HG02678 (cell line): ENCODE results near the gene FABP3.
"Not testable (repeated sequence)": the region's sequence is repeated elsewhere in the genome, so short reads cannot be mapped to it uniquely, and the experiment has no call there.

Experiments used
- ATAC-seq: cut with Tn5 transposase; IDR thresholded peaks from one replicate; pipeline ENCODE4 v1.9.1; 2021; ENCODE audit warnings: mild to moderate bottlenecking, moderate library complexity; ENCODE audit not compliant: unreplicated experiment

Gene FABP3

GRCh38 chr1:31399976-31400375 lies 27.1 kb upstream of the FABP3 start:
- ATAC-seq: no peak

- ATAC-seq: no peak
Measured at GRCh38 chr1:31398246-31398645, 25.4 kb upstream of the FABP3 start.

DNA sequence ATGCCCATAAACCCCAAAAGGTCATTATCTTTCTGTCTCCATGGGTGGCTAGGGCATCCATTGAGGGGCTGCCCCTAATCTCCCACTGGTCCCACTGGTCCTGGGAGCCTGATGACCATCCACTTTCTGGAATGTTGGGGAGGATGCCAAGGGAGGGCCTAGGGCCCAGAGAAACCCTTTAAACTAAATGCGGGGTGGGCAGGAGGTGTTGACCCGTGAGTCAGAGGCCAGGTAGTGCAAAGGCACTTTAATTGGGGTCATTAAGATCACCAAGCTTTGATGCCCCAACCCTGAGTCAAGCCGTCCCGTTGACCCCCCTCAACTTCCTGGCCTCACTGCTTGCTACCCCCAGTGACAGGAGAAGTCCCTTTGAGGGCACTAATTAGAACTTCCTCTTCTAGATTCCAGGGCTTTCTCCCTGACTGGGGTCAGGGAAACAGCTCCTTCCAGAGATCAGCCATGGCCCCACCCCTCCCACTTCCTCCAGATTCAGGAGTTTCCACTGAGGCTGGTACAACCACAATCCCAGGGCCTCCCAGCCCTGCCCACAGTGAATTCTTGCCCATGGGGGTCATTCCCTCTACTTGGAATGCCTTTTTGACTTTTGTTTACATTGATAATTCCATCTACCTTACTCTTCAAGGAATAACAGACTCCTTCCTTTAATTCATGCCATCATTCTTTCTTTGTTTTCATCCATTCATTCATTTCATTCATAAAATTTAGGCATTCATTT lies 24.7 kb upstream of the FABP3 start:
- no peak for ATAC-seq

- ATAC-seq: no peak
Measured at GRCh38 chr1:31396633-31397351, 23.9 kb upstream of the FABP3 start.

DNA sequence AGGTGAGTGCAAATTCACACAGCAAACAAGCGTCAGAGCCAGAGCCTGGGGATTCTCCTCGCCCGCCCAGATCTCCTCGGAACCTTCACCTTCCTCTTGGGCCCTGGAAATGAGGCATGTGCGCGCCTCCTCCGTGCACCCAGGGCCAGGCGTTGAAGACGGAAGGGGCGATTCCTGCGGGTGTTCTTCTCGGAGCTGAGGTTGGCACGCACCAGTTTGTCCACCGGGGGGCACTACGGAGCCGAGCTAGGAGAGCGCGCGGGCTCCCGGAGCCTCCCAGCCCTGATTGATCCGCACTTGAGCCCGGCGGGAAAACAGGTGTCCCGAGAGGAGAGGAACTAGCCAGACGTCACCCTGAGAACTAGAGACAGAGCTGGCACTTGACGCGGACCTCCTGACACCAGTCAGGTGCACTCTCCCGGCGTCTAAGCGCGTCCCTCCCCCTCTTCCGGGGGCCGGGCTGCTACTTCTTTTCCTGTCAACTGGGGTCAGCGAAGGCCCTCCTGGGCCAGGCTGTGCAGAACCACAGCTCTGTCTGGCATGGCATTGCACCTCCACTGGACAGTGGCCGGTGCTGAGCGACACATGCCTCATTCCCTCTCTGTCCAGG lies 21.8 kb upstream of the FABP3 start:
- peak; percentile 69 for ATAC-seq

GRCh38 chr1:31393463-31393862 lies 20.6 kb upstream of the FABP3 start:
- no peak for ATAC-seq

DNA sequence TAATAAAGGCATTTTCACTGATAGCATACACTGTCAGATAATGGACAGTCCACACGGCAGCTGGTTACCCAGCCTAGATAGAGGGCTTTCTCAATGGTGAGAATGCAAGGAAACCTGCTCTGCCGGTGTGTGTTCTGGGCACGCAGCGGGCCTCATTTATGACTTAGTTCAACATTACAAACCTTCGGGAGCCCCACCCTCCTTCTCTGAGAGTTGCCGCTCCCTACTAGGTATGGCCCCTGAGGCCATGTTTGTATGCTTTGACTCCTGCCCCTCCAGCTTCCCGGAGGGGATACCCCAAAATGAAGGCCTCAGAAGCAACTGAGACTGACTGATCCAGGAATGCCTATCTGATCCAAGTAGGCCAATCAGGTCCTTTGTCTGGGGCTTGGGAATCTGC lies 17.2 kb upstream of the FABP3 start:
- ATAC-seq: no peak

DNA sequence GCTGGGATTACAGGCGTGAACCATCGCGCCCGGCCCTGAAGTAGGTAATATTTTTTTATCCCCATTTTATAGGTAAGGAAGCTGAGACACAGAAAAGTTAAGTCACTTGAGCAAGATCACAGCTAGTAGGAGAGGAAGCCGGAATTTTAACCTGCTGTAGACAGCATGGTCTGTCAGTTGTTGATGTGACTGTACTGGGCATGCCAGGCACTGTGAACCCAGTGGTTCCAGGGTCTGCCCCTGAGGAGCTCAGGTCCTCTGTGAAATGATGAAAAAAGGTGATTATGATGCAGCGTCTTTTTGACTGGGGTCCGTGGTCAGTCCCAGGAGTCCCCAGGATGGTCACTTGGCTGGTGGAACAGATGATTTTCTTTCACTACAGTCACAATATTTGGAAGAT lies 16.7 kb upstream of the FABP3 start:
- ATAC-seq: no peak

- no peak for ATAC-seq
Measured at GRCh38 chr1:31387612-31388011, 14.7 kb upstream of the FABP3 start.

DNA sequence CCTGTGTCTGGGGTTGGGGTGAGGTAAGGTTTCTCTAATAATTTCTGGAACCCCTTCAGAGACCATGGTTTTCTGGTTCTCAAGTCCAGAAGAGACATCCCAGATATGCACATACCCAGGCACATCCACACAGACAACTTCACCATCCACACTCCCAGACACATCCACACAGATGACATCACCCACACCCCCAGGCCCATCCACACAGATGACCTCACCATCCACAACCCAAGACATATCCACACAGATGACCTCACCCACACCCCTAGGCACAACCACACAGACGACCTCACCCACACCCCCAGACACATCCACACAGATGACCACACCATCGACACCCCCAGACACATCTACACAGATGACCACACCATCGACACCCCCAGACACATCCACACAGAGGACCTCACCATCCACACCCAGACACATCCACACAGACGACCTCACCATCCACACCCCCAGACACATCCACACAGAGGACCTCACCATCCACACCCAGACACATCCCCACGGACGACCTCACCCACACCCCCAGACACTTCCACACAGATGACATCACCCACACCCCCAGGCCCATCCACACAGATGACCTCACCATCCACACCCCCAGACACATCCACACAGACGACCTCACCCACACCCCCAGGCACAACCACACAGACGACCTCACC lies 13.8 kb upstream of the FABP3 start:
- not testable (repeated sequence) for ATAC-seq

DNA sequence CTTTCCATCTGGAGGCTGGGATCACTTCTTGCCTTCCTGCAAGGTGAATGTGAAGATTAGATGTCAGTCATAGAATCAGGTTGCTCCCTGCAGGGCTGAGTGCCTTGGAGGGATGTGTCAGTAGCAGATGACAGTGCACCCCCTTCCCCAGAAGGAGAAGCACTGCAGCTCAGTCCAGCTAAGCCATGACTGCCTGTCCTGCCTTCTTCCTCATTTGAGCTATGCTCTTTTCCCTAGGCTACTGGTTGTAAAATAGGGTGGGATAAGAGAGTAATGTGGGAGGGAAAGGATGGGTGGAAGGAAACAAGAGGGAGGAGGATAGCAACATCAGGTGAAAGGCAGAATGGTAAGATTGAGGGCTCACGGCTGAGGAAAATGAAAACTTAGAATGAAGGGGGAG lies 11.1 kb upstream of the FABP3 start:
- no peak for ATAC-seq

DNA sequence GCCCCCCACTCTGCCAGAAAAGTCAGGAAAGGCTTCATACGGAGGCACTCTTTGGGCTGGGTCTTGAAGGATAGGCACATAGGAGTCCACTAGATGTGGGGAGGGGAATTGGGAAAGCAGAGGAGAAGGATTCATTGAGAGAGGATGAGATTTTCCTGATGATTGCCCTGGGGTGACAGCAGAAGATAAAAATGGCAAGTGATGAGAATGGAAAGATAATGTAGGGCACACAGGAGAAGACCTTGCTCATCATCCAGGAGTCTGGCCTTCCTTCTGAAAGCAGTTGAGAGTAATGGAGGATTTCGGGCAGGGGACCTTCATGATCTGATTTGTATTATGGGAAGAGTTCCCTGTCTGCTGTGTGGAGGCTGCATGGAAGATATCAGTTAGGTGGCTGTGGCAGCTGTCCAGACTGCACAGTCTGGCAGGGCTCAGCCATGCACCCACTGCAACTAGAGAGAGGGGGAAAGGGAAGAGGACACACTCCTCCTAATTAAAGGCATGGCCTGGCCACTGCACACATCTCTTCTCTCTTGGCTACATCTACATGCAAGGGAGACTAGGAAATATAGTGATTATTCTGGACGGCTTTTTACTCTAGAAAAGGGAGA lies 9.6 kb upstream of the FABP3 start:
- ATAC-seq: no peak

GRCh38 chr1:31381394-31382294 lies 8.8 kb upstream of the FABP3 start:
- ATAC-seq: no peak

DNA sequence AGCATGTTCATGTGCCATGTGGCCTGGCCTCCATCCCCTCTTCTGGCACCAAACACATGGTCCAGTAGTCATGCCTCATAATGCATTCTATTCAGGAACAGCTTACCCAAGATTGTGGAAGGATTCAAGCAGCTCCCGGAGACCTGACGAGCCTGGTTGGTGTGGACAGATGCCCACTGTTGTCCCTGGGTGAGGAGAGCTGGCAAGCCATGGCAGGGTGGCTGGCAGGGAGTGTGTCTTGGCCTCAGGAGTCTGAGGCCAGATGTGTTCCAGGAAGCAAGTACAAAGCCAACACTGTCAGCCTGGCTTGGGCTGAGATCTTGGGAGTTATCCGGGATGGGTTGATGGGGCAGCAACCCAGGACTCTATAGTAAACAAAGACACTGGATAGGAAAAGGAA lies 7.3 kb upstream of the FABP3 start:
- ATAC-seq: no peak

DNA sequence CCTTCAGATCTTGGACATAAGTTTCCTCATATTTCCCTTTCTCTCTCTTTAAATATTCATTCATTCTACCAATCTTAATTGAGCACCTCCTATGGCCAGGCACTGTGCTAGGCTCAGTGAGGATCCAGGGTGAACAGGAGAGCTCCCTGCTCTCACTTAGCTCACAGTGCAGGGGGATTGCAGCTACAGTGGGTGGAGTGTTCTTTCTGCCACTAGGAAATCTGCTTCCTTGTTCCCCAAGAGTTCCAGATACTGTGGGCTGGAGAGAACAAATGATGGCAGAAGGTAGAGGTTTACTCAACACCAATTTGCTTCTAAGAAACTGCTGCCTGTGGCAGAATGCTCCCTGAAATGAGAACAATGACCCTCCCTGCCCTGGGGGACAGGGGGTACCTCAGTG lies 5.1 kb upstream of the FABP3 start:
- ATAC-seq: no peak

DNA sequence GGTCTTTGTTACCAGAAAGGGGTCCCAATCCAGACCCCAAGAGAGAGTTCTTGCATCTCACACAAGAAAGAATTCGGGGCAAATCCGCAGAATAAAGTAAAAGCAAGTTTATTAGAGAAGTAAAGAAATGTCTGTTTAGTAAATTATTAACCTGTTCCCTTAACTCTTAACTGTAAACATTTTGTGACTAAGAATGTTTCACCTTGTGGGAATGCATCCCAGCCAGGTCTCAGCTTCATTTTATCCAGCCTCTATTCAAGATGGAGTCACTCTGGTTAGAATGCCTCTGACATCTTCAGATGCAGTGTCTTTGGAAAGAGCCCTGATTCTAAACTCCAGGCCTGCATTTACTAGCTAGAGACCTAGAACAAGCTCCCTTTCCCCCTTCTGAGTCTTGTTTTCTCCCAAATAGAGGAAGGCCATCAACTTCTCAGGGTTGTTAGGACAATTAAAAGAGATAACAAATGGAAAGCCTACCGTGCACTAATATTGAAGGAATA lies 4.5 kb upstream of the FABP3 start:
- no peak for ATAC-seq

DNA sequence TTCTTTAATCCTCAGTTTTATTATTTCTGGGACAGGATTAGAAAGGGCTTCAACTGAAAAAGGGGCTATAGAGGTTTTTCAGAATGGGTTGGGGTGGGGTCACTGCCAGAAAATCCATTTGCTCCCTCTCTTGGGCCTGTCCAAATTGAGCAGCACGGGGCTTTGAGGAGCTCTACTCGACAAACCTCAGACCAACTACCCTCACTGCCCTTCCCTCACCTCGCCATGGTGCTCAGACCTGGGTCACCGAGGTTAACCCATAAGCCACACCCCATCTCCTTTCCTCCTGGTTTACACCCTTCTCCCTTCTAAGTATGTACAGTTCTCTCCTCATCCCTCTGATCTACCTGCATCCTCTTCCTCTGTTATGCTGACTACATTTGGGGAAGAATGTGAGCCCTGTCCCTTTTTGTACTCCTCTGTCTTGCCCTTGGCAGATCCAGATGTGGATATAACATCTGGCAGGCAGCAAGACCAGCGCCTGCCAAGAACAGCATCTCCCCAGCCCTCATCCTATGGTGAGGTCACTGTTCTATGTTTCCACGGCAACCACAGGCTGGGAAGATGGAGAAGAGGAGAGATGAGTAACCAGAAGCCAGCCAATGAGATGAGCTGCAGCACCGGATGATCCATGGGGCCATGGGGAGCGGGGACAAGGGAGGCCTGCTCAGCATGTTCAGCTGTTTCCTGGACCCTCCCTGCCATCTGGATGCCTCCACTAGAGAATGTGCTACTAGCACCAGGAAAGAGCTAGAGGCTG lies 3.7 kb upstream of the FABP3 start:
- ATAC-seq: no peak

DNA sequence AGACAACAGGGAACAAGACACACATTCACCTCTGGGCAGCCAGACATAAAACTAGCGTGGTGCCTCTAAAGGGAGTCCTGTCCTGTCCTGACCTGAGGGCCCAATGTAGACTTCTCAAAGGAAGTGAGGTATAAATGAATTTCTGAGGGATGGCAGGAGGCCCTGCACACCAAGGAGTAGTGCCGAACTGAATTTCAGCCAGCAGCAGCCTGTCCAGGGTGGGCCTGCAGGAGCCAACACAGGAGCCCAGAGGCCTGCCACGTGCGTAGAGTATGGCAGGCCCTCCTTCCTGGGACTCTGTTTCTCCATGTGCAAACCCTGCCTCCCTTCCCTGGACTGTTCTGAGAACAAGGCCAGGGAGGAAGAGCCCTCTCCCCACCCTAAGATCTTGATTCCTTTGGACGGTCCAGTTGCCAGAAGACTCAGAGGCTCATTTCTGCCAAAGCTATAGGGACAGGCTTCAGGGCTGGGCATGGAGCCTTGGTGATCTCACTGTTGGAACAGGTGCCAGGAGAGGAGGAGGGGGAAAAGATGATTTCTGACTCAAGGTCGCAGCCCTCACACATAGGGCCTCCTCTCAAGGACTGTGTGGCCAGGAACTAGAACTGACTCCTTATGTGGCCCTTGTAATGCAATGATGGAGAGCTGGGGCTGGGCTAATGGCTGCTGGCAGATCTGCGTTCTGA lies 1.8 kb upstream of the FABP3 start:
- no peak for ATAC-seq
